ENCODE results near the gene WNT9B. TPM values are rescaled to one million over a fixed set of nuclear protein-coding genes. Genes with fewer than 3 reads are reported as not detected.

The WNT9B gene
- total and polyA plus RNA-seq, 2 of the 13 experiments (the other 11 are each of a cell fraction or from before 2014, with no cell fraction given) = not detected

GRCh38 chr17:46851029-46851741, at the start of gene WNT9B (continued):
- no peak for TF ChIP-seq MXD3 (CRISPR knock-in tag; IDR thresholded peaks at IDR 0.05)
- no peak for TF ChIP-seq ZNF3 (CRISPR knock-in tag; IDR thresholded peaks at IDR 0.05)
- TF ChIP-seq MAFK (conservative IDR thresholded peaks at IDR 0.05 in 1 of 2, IDR thresholded peaks at IDR 0.05 in 1 of 2; ENCODE audit: low read length in 2 of 2) = no peak
- TF ChIP-seq TSC22D2 (CRISPR knock-in tag; IDR thresholded peaks at IDR 0.05; ENCODE audit: borderline replicate concordance) = 0 out of 2 replicates have a peak, but pooled peaks have one; percentile 2
- no peak for TF ChIP-seq ZFY (CRISPR knock-in tag; IDR thresholded peaks at IDR 0.05)
- TF ChIP-seq ZBTB39 (CRISPR knock-in tag; IDR thresholded peaks at IDR 0.05) = no peak
- TF ChIP-seq PATZ1 (CRISPR knock-in tag; IDR thresholded peaks at IDR 0.05) = peak; percentile 34
- TF ChIP-seq ZNF678 (CRISPR knock-in tag; IDR thresholded peaks at IDR 0.05) = no peak
- no peak for TF ChIP-seq CHD2 (IDR thresholded peaks at IDR 0.05; ENCODE audit: low read depth, low read length)
- TF ChIP-seq CTCF (CRISPR knock-in tag; IDR thresholded peaks at IDR 0.05) = peak; percentile 63
- no peak for TF ChIP-seq PHF8 (CRISPR knock-in tag; IDR thresholded peaks at IDR 0.05)
- TF ChIP-seq ZNF142 (CRISPR knock-in tag; IDR thresholded peaks at IDR 0.05) = no peak
- no peak for TF ChIP-seq ZNF510 (CRISPR knock-in tag; IDR thresholded peaks at IDR 0.05; ENCODE audit: low read depth)
- TF ChIP-seq STAG1 (CRISPR knock-in tag; IDR thresholded peaks at IDR 0.05) = peak; percentile 31; the same call in 1 of the 2 replicates
- TF ChIP-seq HDAC1 (CRISPR knock-in tag; IDR thresholded peaks at IDR 0.05) = no peak
- 0 out of 2 replicates have a peak, but pooled peaks have one; percentile 27 for TF ChIP-seq ZSCAN31 (CRISPR knock-in tag; IDR thresholded peaks at IDR 0.05; ENCODE audit: low read depth)
